Ishikawa (cell line): Measurements from ENCODE around the gene ZBTB44.

Source experiments
- CEBPB ChIP-seq: IDR thresholded peaks from 2 replicates; pipeline ENCODE4 v1.6.1; 2012
- CREB1 ChIP-seq: IDR thresholded peaks from 2 replicates; pipeline ENCODE4 v1.6.1; 2012; ENCODE audit warnings: low read depth
- EGR1 ChIP-seq: IDR thresholded peaks from 2 replicates; pipeline ENCODE4 v1.6.1; 2012
- MAX ChIP-seq: IDR thresholded peaks from 2 replicates; pipeline ENCODE4 v1.6.1; 2012
- NFIC ChIP-seq: IDR thresholded peaks from 2 replicates; pipeline ENCODE4 v1.6.1; 2012
- RAD21 ChIP-seq: IDR thresholded peaks from 2 replicates; pipeline ENCODE4 v1.6.1; 2012; ENCODE audit warnings: low read depth
- REST ChIP-seq: IDR thresholded peaks from 2 replicates; pipeline ENCODE4 v1.6.1; 2012; ENCODE audit warnings: low read depth, mild to moderate bottlenecking
- TEAD4 ChIP-seq: IDR thresholded peaks from 2 replicates; pipeline ENCODE4 v1.6.1; 2012

GRCh38 chr11:130237282-130238006 is 77.3 kb downstream of the ZBTB44 start:
- TF ChIP-seq RAD21: no peak
- no peak for TF ChIP-seq MAX
- TF ChIP-seq TEAD4: no peak
- TF ChIP-seq NFIC: no peak
- no peak for TF ChIP-seq EGR1
- TF ChIP-seq REST: no peak
- no peak for TF ChIP-seq CREB1
- no peak for TF ChIP-seq CEBPB
